ENCODE data around the gene VPS18. TPM values are rescaled to one million over a fixed set of nuclear protein-coding genes. Genes with fewer than 3 reads are reported as not detected.
A peak's percentile ranks its signal among the peaks of the same experiment; 100 is the strongest.

The VPS18 gene
- total RNA-seq, 1 donor from 2014 or later: 27.2 TPM

DNA sequence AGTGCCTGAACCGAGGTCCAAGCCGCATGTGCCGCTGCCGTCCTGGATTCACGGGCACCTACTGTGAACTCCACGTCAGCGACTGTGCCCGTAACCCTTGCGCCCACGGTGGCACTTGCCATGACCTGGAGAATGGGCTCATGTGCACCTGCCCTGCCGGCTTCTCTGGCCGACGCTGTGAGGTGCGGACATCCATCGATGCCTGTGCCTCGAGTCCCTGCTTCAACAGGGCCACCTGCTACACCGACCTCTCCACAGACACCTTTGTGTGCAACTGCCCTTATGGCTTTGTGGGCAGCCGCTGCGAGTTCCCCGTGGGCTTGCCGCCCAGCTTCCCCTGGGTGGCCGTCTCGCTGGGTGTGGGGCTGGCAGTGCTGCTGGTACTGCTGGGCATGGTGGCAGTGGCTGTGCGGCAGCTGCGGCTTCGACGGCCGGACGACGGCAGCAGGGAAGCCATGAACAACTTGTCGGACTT lies 42.0 kb downstream of the VPS18 start:
- no peak for TF ChIP-seq CTCF (conservative IDR thresholded peaks at IDR 0.05; ENCODE audit: low read depth, low read length)
- DNase-seq (ENCODE audit: low read depth): no peak

DNA sequence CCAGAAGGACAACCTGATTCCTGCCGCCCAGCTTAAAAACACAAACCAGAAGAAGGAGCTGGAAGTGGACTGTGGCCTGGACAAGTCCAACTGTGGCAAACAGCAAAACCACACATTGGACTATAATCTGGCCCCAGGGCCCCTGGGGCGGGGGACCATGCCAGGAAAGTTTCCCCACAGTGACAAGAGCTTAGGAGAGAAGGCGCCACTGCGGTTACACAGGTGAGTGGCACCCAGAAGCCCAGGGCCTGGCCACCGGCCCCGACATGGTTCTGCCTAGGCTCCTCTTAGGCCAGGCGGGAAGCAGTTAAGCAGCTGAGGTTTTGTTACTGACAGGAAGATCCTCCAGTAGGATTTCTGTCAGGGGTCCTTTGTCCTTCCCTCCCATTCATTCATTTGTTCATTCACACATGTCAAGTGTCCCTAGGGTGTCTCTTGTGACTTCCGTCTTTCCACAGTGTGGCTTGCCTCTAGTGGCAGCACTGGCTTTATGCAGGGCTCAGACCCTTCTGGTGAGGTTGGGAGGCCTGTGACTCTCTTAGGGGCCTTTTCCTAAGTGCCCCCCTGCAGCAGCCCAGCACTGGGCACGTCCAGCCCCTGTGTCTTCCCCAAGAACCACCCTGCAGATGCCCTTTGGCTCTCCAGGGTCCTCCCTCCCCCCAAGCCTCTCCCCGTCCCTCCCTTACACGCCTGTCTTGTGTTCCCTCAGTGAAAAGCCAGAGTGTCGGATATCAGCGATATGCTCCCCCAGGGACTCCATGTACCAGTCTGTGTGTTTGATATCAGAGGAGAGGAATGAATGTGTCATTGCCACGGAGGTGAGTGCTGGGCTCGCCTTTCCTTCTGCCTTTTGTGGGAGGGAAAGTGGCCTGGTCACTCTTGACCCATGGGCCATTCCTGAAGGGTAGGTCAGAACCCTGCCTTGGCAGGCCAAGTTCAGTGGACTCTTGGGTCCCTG lies 42.7 kb downstream of the VPS18 start:
- no peak for TF ChIP-seq CTCF (conservative IDR thresholded peaks at IDR 0.05; ENCODE audit: low read depth, low read length)
- no peak overlapping the region for H3K4me3 ChIP-seq (ENCODE audit: low read depth, low read length)

More for the DNA sequence above, 42.0 kb downstream of the VPS18 start:
- H3K4me3 ChIP-seq (ENCODE audit: low read depth, low read length): no peak overlapping the region

GRCh38 chr15:40937762-40938535 lies 43.7 kb downstream of the VPS18 start:
- TF ChIP-seq CTCF (conservative IDR thresholded peaks at IDR 0.05; ENCODE audit: low read depth, low read length): peak; percentile 67
- H3K4me3 ChIP-seq (ENCODE audit: low read depth, low read length): no peak overlapping the region
- DNase-seq (ENCODE audit: low read depth): no peak

More for the DNA sequence above, 42.7 kb downstream of the VPS18 start:
- no peak for DNase-seq (ENCODE audit: low read depth)

GRCh38 chr15:40938536-40938870 lies 44.3 kb downstream of the VPS18 start:
- TF ChIP-seq CTCF (conservative IDR thresholded peaks at IDR 0.05; ENCODE audit: low read depth, low read length): no peak

GRCh38 chr15:40940296-40940801 lies 46.1 kb downstream of the VPS18 start:
- no peak for TF ChIP-seq CTCF (conservative IDR thresholded peaks at IDR 0.05; ENCODE audit: low read depth, low read length)
- no peak overlapping the region for H3K4me3 ChIP-seq (ENCODE audit: low read depth, low read length)
- no peak for DNase-seq (ENCODE audit: low read depth)

More at GRCh38 chr15:40938536-40938870, 44.3 kb downstream of the VPS18 start:
- H3K4me3 ChIP-seq (ENCODE audit: low read depth, low read length): no peak overlapping the region
- DNase-seq (ENCODE audit: low read depth): no peak

GRCh38 chr15:40941068-40941527 lies 46.8 kb downstream of the VPS18 start:
- peak overlapping the region; percentile 57 for H3K4me3 ChIP-seq (ENCODE audit: low read depth, low read length)

More at GRCh38 chr15:40941068-40941527, 46.8 kb downstream of the VPS18 start:
- DNase-seq (ENCODE audit: low read depth): no peak
- TF ChIP-seq CTCF (conservative IDR thresholded peaks at IDR 0.05; ENCODE audit: low read depth, low read length): no peak
